A549 (cell line): Measurements from ENCODE around the gene TRNP1. TPM values are rescaled to one million over a fixed set of nuclear protein-coding genes. Genes with fewer than 3 reads are reported as not detected.

ENCODE experiments used
- ATAC-seq, 2 experiments: fragments of 200-7000 bp in 1 of 2; fragments of >200 bp in 1 of 2; cut with Nextera tagmentation in 1 of 2; cut with Tn5 transposase in 1 of 2; 3 replicates each; pipeline versions ENCODE4 v1.8.0 to v1.9.1; 2018 to 2020; ENCODE audit warnings: mild to moderate bottlenecking in 1 of 2, moderate library complexity in 1 of 2
- CTCF ChIA-PET: fragments of 300-600 bp; sonication (Branson Sonifier 250); formaldehyde crosslinking; extraction: SDS; loops from one replicate; lab custom pipeline; 2021; ENCODE audit warnings: antibody characterized with exemption, inconsistent platforms; lab: Yijun Ruan, JAX
- POLR2A ChIA-PET: fragments of 350-600 bp; formaldehyde crosslinking; extraction: SDS; loops from one replicate; lab custom pipeline; 2021; ENCODE audit warnings: antibody characterized with exemption, inconsistent platforms; lab: Yijun Ruan, JAX
- DNase-seq, 2 experiments: peaks; one replicate each; pipeline versions ENCODE4 v3.0.0 to v3.0.0-alpha.2; 2011 to 2016; ENCODE audit warnings: low read depth in 1 of 2, low spot score in 1 of 2
- FAIRE-seq: peaks from 2 replicates; lab custom pipeline; 2011; peaks lifted over from hg19 to GRCh38; lab: Jason Lieb, UNC
- H3K27ac ChIP-seq, 2 experiments: fragments of >200 bp; sonication (Bioruptor Twin); formaldehyde crosslinking; 3 replicates each; pipeline ENCODE4 v1.5.1; 2016 to 2017
- H3K4me1 ChIP-seq: fragments of >200 bp; sonication (Bioruptor Twin); formaldehyde crosslinking; 3 replicates; pipeline ENCODE4 v1.6.1; 2016
- H3K4me2 ChIP-seq: fragments of >200 bp; sonication (Bioruptor Twin); formaldehyde crosslinking; 3 replicates; pipeline ENCODE4 v1.6.1; 2016
- H3K4me3 ChIP-seq: fragments of >200 bp; sonication (Bioruptor Twin); formaldehyde crosslinking; 3 replicates; pipeline ENCODE4 v1.5.1; 2016
- H3K9me3 ChIP-seq: fragments of >200 bp; sonication (Bioruptor Twin); formaldehyde crosslinking; 3 replicates; pipeline ENCODE4 v1.6.1; 2016
- CEBPB ChIP-seq, 2 experiments: fragments of >200 bp in 1 of 2; sonication (Bioruptor Twin) in 1 of 2; formaldehyde crosslinking in 1 of 2; IDR thresholded peaks; 2 replicates each; pipeline ENCODE4 v1.6.1; 2012 to 2016
- CHD4 ChIP-seq: fragments of 200-600 bp; sonication (generic); IDR thresholded peaks from 2 replicates; pipeline ENCODE4 v1.6.1; 2016; ENCODE audit warnings: antibody characterized with exemption, mild to moderate bottlenecking, borderline replicate concordance
- EHF ChIP-seq: fragments of 250-450 bp; sonication (Bioruptor Pico); IDR thresholded peaks from 2 replicates; pipeline ENCODE4 v1.5.0; 2020; ENCODE audit warnings: mild to moderate bottlenecking
- EP300 ChIP-seq, 2 experiments: fragments of >200 bp; sonication (Bioruptor Twin); formaldehyde crosslinking; IDR thresholded peaks; 2 replicates in 1 of 2; 3 replicates in 1 of 2; pipeline ENCODE4 v1.6.1; 2016 to 2017
- FOSB ChIP-seq: fragments of 250-450 bp; sonication (Bioruptor Pico); IDR thresholded peaks from 2 replicates; pipeline ENCODE4 v1.5.0; 2020; ENCODE audit warnings: mild to moderate bottlenecking, moderate library complexity
- GATA3 ChIP-seq: IDR thresholded peaks from 2 replicates; pipeline ENCODE4 v1.6.1; 2012; ENCODE audit warnings: borderline replicate concordance
- HEYL ChIP-seq: fragments of 250-450 bp; sonication (Bioruptor Pico); IDR thresholded peaks from 2 replicates; pipeline ENCODE4 v1.8.0; 2021; ENCODE audit warnings: mild to moderate bottlenecking, moderate library complexity
- HOXA7 ChIP-seq: fragments of 250-450 bp; sonication (Bioruptor Pico); IDR thresholded peaks from 2 replicates; pipeline ENCODE4 v1.5.0; 2020; ENCODE audit warnings: mild to moderate bottlenecking, moderate library complexity
- HOXB13 ChIP-seq: fragments of 250-450 bp; sonication (Bioruptor Pico); IDR thresholded peaks from 2 replicates; pipeline ENCODE4 v1.5.0; 2020; ENCODE audit warnings: low read depth, mild to moderate bottlenecking, moderate library complexity
- HOXB5 ChIP-seq: fragments of 250-450 bp; sonication (Bioruptor Pico); IDR thresholded peaks from 2 replicates; pipeline ENCODE4 v1.5.0; 2020; ENCODE audit warnings: mild to moderate bottlenecking, moderate library complexity
- JUN ChIP-seq, 2 experiments: fragments of >200 bp; sonication (Bioruptor Twin); formaldehyde crosslinking; IDR thresholded peaks; 2 replicates in 1 of 2; 3 replicates in 1 of 2; pipeline ENCODE4 v1.6.1; 2016 to 2017
- JUNB ChIP-seq: fragments of >200 bp; sonication (Bioruptor Twin); formaldehyde crosslinking; IDR thresholded peaks from 2 replicates; pipeline ENCODE4 v1.6.1; 2016
- NFE2L2 ChIP-seq: fragments of 150-350 bp; conservative IDR thresholded peaks from 2 replicates; pipeline ENCODE4 v1.6.1; 2014; ENCODE audit warnings: low read length
- POLR2A ChIP-seq: IDR thresholded peaks from 2 replicates; pipeline ENCODE4 v1.6.1; 2012; ENCODE audit warnings: mild to moderate bottlenecking, low read length
- POLR2AphosphoS2 ChIP-seq: conservative IDR thresholded peaks from 2 replicates; pipeline ENCODE4 v1.6.1; 2012; ENCODE audit warnings: low read length, improper control_type of control experiment, inconsistent platforms
- REST ChIP-seq: fragments of 200-600 bp; sonication (generic); IDR thresholded peaks from 2 replicates; pipeline ENCODE4 v1.6.1; 2016; ENCODE audit warnings: antibody characterized with exemption, mild to moderate bottlenecking, moderate library complexity
- TFCP2L1 ChIP-seq: fragments of 250-450 bp; sonication (Bioruptor Pico); IDR thresholded peaks from 2 replicates; pipeline ENCODE4 v1.5.0; 2021; ENCODE audit warnings: mild to moderate bottlenecking
- TP53 ChIP-seq: fragments of 250-450 bp; sonication (Bioruptor Pico); IDR thresholded peaks from 2 replicates; pipeline ENCODE4 v1.5.0; 2021; ENCODE audit warnings: mild to moderate bottlenecking, moderate library complexity
- ZSCAN20 ChIP-seq: fragments of 250-450 bp; sonication (Bioruptor Pico); IDR thresholded peaks from 2 replicates; pipeline ENCODE4 v1.8.0; 2022; ENCODE audit warnings: mild to moderate bottlenecking, moderate library complexity
- whole genome bisulfite sequencing: methylation state at CpG from one replicate; pipeline ENCODE4 v1.1.6; 2017; ENCODE audit errors: missing lambda C conversion rate; 5-methylcytosine and 5-hydroxymethylcytosine counted together
- polyA plus RNA-seq, 4 experiments: library from polyadenylated mRNA; depleted of rRNA in 3 of 4; stranded (reverse); fragments of >200 nt; fragmentation: RNase III in 1 of 4; extraction: RNeasy Plus Mini Kit Qiagen cat#74134 plus additional on column Dnase treatment in 1 of 4; gene quantifications; 2 replicates in 3 of 4; 3 replicates in 1 of 4; pipeline ENCODE4 v1.2.3, GENCODE V29; 2011 to 2017
- TF ChIP-seq, protein P1 (sequence below): fragments of 250-450 bp; sonication (Bioruptor Pico); IDR thresholded peaks from 2 replicates; pipeline ENCODE4 v1.5.0; 2020; ENCODE audit warnings: low read depth, mild to moderate bottlenecking, moderate library complexity
- TF ChIP-seq, protein P2 (sequence below): IDR thresholded peaks from 2 replicates; pipeline ENCODE4 v1.6.1; 2012
- TF ChIP-seq, protein P3 (sequence below): IDR thresholded peaks from 2 replicates; pipeline ENCODE4 v1.6.1; 2012; ENCODE audit warnings: low read depth, borderline replicate concordance
- TF ChIP-seq, protein P4 (sequence below): IDR thresholded peaks from 2 replicates; pipeline ENCODE4 v1.6.1; 2012

The TRNP1 gene
- polyA plus RNA-seq, 2 of the 4 experiments (the other 2 are of a cell fraction), result 73.9 to 113 TPM

DNA sequence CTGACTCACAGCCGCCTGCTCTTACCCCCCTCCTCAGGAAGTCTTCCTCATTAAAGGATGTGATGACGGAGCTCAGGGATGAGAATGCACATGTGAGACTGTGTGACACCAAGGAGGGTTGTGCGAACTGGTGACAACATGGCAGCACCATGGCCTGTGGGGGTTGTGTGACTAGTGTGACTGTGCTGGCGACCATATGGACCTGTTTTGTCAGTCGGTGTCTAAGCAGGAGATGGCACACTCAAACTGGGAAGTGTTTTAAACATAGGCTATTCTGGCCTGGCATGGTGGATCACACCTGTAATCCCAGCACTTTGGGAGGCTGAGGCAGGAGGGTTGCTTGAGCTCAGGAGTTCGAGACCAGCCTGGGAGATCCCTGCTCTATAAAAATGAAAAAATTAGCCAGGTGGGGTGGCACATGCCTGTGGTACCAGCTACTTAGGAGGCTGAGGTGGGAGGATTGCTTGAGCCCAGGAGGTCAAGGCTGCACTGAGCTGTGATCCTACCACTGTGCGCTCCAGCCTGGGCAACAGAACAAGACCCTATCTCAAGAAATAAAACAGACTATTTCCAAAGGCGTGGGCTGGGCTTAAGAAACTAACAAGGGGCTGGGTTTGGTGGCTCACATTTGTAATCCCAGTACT, 7.4 kb downstream of the TRNP1 start:
- FAIRE-seq, result no peak
- TF ChIP-seq, protein P1, sequence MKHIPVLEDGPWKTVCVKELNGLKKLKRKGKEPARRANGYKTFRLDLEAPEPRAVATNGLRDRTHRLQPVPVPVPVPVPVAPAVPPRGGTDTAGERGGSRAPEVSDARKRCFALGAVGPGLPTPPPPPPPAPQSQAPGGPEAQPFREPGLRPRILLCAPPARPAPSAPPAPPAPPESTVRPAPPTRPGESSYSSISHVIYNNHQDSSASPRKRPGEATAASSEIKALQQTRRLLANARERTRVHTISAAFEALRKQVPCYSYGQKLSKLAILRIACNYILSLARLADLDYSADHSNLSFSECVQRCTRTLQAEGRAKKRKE (CRISPR knock-in tag), result peak; percentile 86; the same call in 1 of the 2 replicates
- TF ChIP-seq TFCP2L1 (no peak), GATA3 (peak; percentile 34; the same call in 1 of the 2 replicates), JUNB (no peak), EHF (CRISPR knock-in tag) (0 out of 2 replicates have a peak, but pooled peaks have one; percentile 57), HOXB13 (CRISPR knock-in tag) (0 out of 2 replicates have a peak, but pooled peaks have one; percentile 29), HOXB5 (CRISPR knock-in tag) (0 out of 2 replicates have a peak, but pooled peaks have one; percentile 34)
- TF ChIP-seq, protein P2, sequence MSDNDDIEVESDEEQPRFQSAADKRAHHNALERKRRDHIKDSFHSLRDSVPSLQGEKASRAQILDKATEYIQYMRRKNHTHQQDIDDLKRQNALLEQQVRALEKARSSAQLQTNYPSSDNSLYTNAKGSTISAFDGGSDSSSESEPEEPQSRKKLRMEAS, result peak; percentile 18; the same call in 1 of the 2 replicates
- TF ChIP-seq, protein P3, sequence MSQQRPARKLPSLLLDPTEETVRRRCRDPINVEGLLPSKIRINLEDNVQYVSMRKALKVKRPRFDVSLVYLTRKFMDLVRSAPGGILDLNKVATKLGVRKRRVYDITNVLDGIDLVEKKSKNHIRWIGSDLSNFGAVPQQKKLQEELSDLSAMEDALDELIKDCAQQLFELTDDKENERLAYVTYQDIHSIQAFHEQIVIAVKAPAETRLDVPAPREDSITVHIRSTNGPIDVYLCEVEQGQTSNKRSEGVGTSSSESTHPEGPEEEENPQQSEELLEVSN, result no peak; the same call in 1 of the 2 replicates
- 55% methylated on average over 7 of the region's 8 CpGs for WGBS
- no peaks in the 10 kb centered on the region for H3K9me3 ChIP-seq
- H3K27ac ChIP-seq, result peak overlapping the region; percentile 100
- peaks cover 82% of the 10 kb centered on the region for H3K4me1 ChIP-seq
- POLR2A ChIA-PET, result no interaction called here
- CTCF ChIA-PET, result interaction anchor here (1.9 to 10.6 kb wide), 6 partner anchors 10 to 96 kb away, joined by 4 to 188 read pairs (median 30); partner anchors contain the start of gene TENT5B
- peak in 1 of 2 experiments; percentile 64 for DNase-seq
- H3K4me3 ChIP-seq, result no peak overlapping the region
- H3K4me2 ChIP-seq, result peak overlapping the region; percentile 99
- no peak for ATAC-seq

DNA sequence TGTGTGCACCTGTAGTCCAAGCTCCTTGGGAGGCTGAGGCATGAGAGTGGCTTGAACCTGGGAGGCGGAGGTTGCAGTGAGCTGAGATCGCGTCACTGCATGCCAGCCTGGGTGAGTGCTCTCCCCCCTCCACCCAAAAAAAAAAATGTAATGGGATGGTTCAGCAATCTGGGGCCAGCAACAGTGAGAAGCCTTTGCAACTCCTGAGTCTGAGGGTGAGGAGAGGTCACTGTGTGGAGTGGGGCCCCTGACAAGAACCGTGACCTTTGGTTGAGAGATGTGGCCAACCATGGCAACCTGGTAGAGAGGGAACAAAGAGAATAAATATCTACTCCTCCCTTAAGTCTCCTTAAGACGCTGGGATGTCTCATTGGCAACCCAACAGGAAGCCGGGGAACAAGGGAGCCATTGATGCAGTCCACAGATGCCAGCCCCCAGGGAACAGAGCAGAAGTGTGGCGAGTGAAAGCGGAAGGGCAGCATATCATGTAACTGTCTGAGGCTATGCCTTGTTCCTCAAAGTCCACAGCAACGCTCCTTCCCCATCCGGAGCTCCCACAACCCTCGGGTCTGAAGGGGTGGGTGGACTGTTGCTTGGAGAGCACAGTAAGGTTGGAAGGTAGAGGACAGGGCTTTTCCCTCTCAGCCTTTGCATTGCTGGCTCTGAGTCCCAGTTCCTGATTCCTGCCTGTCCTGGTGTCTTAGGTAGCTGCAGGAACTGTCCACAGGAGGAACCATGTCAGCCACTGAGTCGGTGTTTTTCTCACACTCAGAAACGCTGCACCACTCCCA, 8.3 kb downstream of the TRNP1 start:
- 15% methylated on average over 13 of the region's 13 CpGs for WGBS

More for the DNA sequence above, 8.3 kb downstream of the TRNP1 start:
- DNase-seq, result peak in 1 of 2 experiments; percentile 75
- FAIRE-seq, result no peak
- no peak overlapping the region for H3K4me3 ChIP-seq
- peak overlapping the region; percentile 100 for H3K27ac ChIP-seq
- H3K9me3 ChIP-seq, result no peaks in the 10 kb centered on the region
- peak in 1 of 2 experiments; percentile 7; a peak in 3 of 6 replicates for ATAC-seq
- H3K4me1 ChIP-seq, result peaks cover 74% of the 10 kb centered on the region
- CTCF ChIA-PET, result interaction anchor here (2.1 to 4.7 kb wide), 3 partner anchors 9 to 95 kb away, joined by 6 to 49 read pairs (median 10); partner anchors contain the start of gene TENT5B
- peak overlapping the region; percentile 99; the same call in 2 of the 3 replicates for H3K4me2 ChIP-seq
- TF ChIP-seq REST (no peak), TP53 (no peak), NFE2L2 (no peak), FOSB (peak; percentile 17; the same call in 1 of the 2 replicates), CEBPB (IDR thresholded peaks at IDR 0.05) (0 out of 4 replicates have a peak, but pooled peaks of 1 of the 2 experiments have one; percentile 12), EP300 (IDR thresholded peaks at IDR 0.05) (no peak), TFCP2L1 (0 out of 2 replicates have a peak, but pooled peaks have one; percentile 43), HEYL (CRISPR knock-in tag) (0 out of 2 replicates have a peak, but pooled peaks have one; percentile 17), POLR2AphosphoS2 (no peak), POLR2A (0 out of 2 replicates have a peak, but pooled peaks have one; percentile 4), JUNB (no peak), ZSCAN20 (CRISPR knock-in tag) (no peak), HOXA7 (CRISPR knock-in tag) (no peak), CHD4 (no peak), JUN (IDR thresholded peaks at IDR 0.05) (0 out of 5 replicates have a peak, but pooled peaks of 1 of the 2 experiments have one; percentile 16)
- TF ChIP-seq, protein P2, result peak; percentile 21; the same call in 1 of the 2 replicates
- TF ChIP-seq, protein P4, sequence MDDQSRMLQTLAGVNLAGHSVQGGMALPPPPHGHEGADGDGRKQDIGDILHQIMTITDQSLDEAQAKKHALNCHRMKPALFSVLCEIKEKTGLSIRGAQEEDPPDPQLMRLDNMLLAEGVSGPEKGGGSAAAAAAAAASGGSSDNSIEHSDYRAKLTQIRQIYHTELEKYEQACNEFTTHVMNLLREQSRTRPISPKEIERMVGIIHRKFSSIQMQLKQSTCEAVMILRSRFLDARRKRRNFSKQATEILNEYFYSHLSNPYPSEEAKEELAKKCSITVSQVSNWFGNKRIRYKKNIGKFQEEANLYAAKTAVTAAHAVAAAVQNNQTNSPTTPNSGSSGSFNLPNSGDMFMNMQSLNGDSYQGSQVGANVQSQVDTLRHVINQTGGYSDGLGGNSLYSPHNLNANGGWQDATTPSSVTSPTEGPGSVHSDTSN, result peak; percentile 72; the same call in 1 of the 2 replicates
- TF ChIP-seq, protein P3, result 0 out of 2 replicates have a peak, but pooled peaks have one; percentile 13
- TF ChIP-seq, all 56 proteins: peak for 9
- POLR2A ChIA-PET, result no interaction called here
